Left hindlimb (tissue), 1 donor: Measurements from ENCODE around the gene ARHGAP6.

Experiments used
- DNase-seq: peaks from one replicate; pipeline ENCODE4 v3.0.0-alpha.2; 2018

ARHGAP6 gene

GRCh38 chrX:11342673-11343072, 323.0 kb downstream of the ARHGAP6 start:
- no peak for DNase-seq

- DNase-seq: no peak
Observed at GRCh38 chrX:11341274-11342201, 324.2 kb downstream of the ARHGAP6 start.

- no peak for DNase-seq
Observed at GRCh38 chrX:11337292-11338009, 328.3 kb downstream of the ARHGAP6 start.

GRCh38 chrX:11336201-11336600, 329.5 kb downstream of the ARHGAP6 start:
- no peak for DNase-seq

- DNase-seq: no peak
Observed at GRCh38 chrX:11334165-11334564, 331.6 kb downstream of the ARHGAP6 start.

- DNase-seq: no peak
Observed at GRCh38 chrX:11331788-11332187, 333.9 kb downstream of the ARHGAP6 start.

GRCh38 chrX:11329021-11329420, 336.7 kb downstream of the ARHGAP6 start:
- DNase-seq: no peak

GRCh38 chrX:11328134-11328533, 337.6 kb downstream of the ARHGAP6 start:
- DNase-seq: no peak

- no peak for DNase-seq
Observed at GRCh38 chrX:11321986-11322385, 343.7 kb downstream of the ARHGAP6 start.

- no peak for DNase-seq
Observed at GRCh38 chrX:11319806-11320520, 345.8 kb downstream of the ARHGAP6 start.

GRCh38 chrX:11311706-11312105, 354.0 kb downstream of the ARHGAP6 start:
- DNase-seq: no peak

GRCh38 chrX:11309220-11309619, 356.5 kb downstream of the ARHGAP6 start:
- no peak for DNase-seq

GRCh38 chrX:11305641-11306040, 360.1 kb downstream of the ARHGAP6 start:
- DNase-seq: no peak

GRCh38 chrX:11304829-11305228, 360.9 kb downstream of the ARHGAP6 start:
- no peak for DNase-seq

GRCh38 chrX:11298600-11298999, 367.1 kb downstream of the ARHGAP6 start:
- no peak for DNase-seq

GRCh38 chrX:11296051-11296450, 369.7 kb downstream of the ARHGAP6 start:
- no peak for DNase-seq

- DNase-seq: no peak
Observed at GRCh38 chrX:11293113-11293512, 372.6 kb downstream of the ARHGAP6 start, which contains the start of gene AMELX. Gene AMELX, plus strand, starts transcription at chrX:11293413. Its CDS starts 1,376 bp downstream, at chrX:11294789.

GRCh38 chrX:11290416-11291102, 375.2 kb downstream of the ARHGAP6 start:
- no peak for DNase-seq

GRCh38 chrX:11287505-11287904, 378.2 kb downstream of the ARHGAP6 start:
- no peak for DNase-seq

- DNase-seq: no peak
Observed at GRCh38 chrX:11285651-11286050, 380.1 kb downstream of the ARHGAP6 start.

- no peak for DNase-seq
Observed at GRCh38 chrX:11282043-11282442, 383.7 kb downstream of the ARHGAP6 start.

GRCh38 chrX:11273544-11273943, 392.2 kb downstream of the ARHGAP6 start:
- no peak for DNase-seq

GRCh38 chrX:11272863-11273262, 392.9 kb downstream of the ARHGAP6 start:
- no peak for DNase-seq
